ENCODE measurements around the gene MIEF2. TPM values are rescaled to one million over a fixed set of nuclear protein-coding genes. Genes with fewer than 3 reads are reported as not detected.
"Not testable (repeated sequence)": the region's sequence is repeated elsewhere in the genome, so short reads cannot be mapped to it uniquely, and the experiment has no call there.

The MIEF2 gene, protein sequence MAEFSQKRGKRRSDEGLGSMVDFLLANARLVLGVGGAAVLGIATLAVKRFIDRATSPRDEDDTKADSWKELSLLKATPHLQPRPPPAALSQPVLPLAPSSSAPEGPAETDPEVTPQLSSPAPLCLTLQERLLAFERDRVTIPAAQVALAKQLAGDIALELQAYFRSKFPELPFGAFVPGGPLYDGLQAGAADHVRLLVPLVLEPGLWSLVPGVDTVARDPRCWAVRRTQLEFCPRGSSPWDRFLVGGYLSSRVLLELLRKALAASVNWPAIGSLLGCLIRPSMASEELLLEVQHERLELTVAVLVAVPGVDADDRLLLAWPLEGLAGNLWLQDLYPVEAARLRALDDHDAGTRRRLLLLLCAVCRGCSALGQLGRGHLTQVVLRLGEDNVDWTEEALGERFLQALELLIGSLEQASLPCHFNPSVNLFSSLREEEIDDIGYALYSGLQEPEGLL
- polyA plus RNA-seq (ENCODE audit: low read depth in 6 of 6): 10 to 100 TPM in 3 of 6 donors, 1 to 10 TPM in 3; 3.2 to 13.8 (median 9.9) TPM

DNA sequence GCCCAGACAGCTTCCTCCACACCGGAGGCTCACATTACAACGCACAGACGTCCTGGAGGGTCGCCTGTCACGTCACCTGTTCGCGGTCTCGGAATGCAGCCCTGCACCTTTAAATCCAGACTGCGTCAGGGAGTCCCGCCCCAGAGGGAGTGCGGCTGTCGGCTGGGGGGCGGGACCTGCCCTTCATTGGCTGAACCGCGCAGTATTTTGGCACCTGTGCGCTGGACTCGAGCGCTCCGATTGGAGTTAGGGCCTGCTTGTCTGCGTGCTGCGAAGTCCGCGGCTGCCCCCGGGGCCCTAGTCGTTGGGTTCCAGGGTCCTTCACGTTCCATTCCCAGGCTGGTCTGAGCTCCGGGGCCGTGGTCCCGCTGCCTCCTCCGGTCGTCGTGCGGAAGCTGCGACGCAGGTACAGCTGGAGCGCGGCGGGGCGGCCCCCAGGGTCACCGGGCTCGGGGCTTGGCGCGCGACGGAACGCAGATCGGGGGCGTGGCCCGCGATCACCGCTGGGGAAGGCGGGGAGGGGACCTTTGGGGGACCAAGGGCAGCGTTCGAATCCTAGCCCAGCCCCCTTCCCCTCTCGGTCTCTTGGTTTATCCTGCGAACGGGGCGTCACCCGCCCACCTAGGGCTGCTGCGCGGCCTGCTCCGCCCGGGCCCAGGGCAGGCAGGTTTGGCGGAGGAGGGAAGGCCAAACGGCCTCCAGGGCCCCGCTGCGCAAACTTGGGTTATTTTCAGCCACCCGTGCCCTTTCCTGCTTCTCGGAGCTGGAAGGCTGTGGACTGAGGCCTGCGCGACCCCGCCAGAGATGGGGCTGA is at the start of gene MIEF2:
TSS of gene MIEF2 (plus strand) at position 331 of the 814 bp plus-strand sequence. CDS start 2,059 bp downstream, outside the sequence.
- Mint-ChIP-seq H3K9me3 (no peaks in the 10 kb centered on the region), H3K36me3 (no peaks in the 10 kb centered on the region), H3K27ac (peak within 1 kb of the TSS; percentile 30 to 91 (median 68)), H3K4me1 (peaks cover 31 to 46% (median 44%) of the 10 kb centered on the region in 3 donors), H3K27me3 (no peaks in the 10 kb centered on the region), H3K4me3 (peak within 1 kb of the TSS; percentile 75 to 93 (median 86))
- DNase-seq: peak; percentile 91
- ATAC-seq (ENCODE audit: low read depth in 2 of 2): peak; percentile 88

DNA sequence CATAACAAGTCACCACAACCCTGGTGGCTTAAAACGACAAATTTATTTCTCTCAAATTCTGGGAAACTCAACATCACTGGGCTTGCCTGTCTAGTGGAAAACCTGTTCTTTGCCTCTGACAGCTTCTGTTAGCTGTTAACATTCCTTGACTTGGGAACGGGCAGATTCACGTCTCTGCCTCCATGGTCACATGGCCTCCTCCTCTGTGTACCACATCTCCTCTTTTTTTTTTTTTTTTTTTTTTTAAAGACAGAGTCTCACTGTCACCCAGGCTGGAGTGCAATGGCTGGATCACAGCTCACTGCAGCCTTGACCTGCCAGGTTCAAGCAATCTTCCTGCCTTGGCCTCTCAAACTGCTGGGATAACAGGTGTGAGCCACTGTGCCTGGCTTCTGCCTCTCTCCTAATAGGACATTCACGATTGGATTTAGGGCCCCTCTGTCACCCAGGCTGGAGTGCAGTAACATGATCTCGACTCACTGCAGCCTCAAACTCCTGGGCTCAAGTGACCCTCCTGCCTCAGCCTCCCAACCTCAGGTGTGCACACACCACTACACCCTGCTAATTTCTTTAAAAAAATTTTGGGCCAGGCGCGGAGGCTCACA is 46.7 kb upstream of the MIEF2 start:
- Mint-ChIP-seq H3K27me3 (no peaks in the 10 kb centered on the region), H3K36me3 (peaks cover 6 to 8% of the 10 kb centered on the region in 2 donors), H3K4me1 (peaks cover 6 to 14% (median 8%) of the 10 kb centered on the region in 3 donors), H3K9me3 (no peaks in the 10 kb centered on the region), H3K27ac (peak overlapping the region in 2 of 6 donors; percentile 15 to 20), H3K4me3 (no peak overlapping the region)
- ATAC-seq (ENCODE audit: low read depth in 2 of 2): no peak
- DNase-seq: no peak

DNA sequence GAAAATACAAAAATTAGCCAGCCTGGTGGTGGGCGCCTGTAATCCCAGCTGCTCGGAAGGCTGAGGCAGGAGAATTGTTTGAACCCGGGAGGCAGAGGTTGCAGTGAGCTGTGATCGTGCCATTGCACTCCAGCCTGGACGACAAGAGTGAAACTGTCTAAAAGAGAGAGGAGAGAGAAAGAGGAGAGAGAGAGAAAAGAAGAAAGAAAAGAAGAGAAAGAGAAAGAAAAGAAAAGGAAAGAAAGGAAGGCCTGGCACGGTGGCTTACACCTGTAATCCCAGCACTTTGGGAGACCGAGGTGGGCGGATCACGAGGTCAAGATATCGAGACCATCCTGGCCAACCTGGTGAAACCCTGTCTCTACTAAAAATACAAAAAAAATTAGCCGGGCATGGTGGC is 43.6 kb upstream of the MIEF2 start:
- H3K9me3 Mint-ChIP-seq; H3K36me3 Mint-ChIP-seq; H3K4me3 Mint-ChIP-seq; H3K27ac Mint-ChIP-seq; ATAC-seq (ENCODE audit: low read depth in 2 of 2); H3K27me3 Mint-ChIP-seq; DNase-seq: not testable (repeated sequence)
- peaks cover 6 to 14% (median 8%) of the 10 kb centered on the region in 3 donors for H3K4me1 Mint-ChIP-seq

DNA sequence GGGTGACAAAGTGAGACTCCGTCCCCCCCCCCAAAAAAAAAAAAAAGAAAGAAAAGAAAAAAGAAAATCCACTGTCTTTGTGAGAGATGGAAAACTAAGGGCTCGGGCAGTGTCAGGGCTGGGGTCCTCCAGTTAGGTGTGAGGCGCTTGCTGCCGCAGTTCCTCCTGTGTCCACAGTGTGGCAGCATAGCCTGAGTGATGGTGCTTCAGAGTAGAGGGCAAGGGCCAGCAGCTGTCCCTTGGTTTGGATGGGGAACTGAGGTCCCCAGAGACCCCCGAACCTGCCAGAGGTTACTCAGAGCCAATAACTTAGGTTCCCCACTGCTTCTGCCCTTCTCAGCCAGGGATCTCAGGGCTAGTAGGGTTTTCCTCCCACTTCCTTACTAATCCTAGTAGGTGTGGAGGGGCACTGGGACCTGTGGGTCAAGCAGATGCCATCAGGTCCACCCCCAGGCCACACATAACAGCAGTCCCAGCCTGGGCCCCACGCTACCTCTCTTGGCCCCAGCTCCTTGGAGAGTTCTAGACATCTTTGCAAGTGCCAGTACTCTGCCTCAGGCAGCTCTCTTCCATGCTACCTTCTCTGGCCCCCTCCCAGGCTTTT is 42.9 kb upstream of the MIEF2 start:
- DNase-seq: peak; percentile 58
- Mint-ChIP-seq H3K27ac (peak overlapping the region in 1 of 6 donors; percentile 47), H3K27me3 (no peaks in the 10 kb centered on the region), H3K4me3 (no peak overlapping the region), H3K9me3 (no peaks in the 10 kb centered on the region), H3K4me1 (peaks cover 6 to 14% (median 8%) of the 10 kb centered on the region in 3 donors), H3K36me3 (no peaks in the 10 kb centered on the region)
- peak; percentile 84 to 95 for ATAC-seq (ENCODE audit: low read depth in 2 of 2)

DNA sequence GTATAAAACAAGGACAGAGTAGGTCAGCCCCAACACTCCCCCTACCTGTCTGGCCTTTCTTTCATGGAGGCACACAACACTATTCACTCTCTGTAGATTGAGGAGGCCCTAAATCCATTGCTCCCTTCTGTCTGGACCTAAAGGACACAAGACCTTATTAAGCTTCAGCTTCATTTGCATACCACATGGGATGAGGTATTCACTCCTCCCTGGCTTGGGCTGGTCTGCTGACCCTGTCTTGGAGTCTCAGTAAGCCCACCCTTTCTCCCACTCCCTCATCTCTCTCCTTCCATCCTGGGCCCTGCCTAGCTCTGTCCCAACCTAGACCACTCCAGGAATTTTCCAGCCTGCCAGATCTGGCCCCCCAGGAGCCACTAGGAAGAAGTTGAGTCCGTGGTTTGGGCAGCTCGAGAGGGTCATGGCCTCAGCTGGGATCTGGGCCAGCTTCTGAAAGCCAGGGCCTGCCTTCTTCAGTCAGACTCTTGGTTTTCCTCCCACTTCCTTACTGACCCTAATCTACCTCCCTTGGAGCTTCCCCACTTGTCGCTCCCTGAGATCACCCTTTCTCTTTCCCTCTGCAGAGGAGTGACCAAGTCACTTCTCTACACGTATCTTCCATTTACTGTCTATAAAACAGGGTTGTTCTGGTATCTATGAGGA is 41.6 kb upstream of the MIEF2 start:
- Mint-ChIP-seq H3K4me1 (peaks cover 6 to 14% (median 8%) of the 10 kb centered on the region in 3 donors), H3K27ac (peak overlapping the region in 1 of 6 donors; percentile 69)
- ATAC-seq (ENCODE audit: low read depth in 2 of 2): no peak

DNA sequence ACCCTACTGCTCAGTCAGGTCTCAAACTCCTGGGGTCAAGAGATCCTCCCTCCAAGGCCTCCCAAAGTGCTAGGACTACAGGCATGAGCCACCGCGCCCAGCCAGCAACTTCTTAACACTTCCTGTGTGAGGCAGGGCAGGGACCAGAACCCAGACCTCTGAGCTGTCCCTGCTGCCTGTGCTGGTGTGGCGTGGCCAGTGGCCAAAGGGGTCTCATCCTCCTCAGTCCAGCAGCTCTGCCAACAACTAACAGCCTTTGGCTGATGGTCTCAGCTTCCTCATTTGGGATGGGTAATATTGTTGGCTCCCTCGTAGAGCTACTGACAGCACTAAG is 36.4 kb upstream of the MIEF2 start:
- DNase-seq (no peak), ATAC-seq (ENCODE audit: low read depth in 2 of 2) (no peak)
- H3K27me3 Mint-ChIP-seq: no peaks in the 10 kb centered on the region
- H3K9me3 Mint-ChIP-seq: peaks cover 0 to 2% (median 0%) of the 10 kb centered on the region in 7 donors
- peak overlapping the region in 1 of 8 donors; percentile 21 for H3K4me3 Mint-ChIP-seq
- peaks cover 12 to 30% (median 22%) of the 10 kb centered on the region in 3 donors for H3K4me1 Mint-ChIP-seq
- H3K36me3 Mint-ChIP-seq: no peaks in the 10 kb centered on the region
- no peak overlapping the region for H3K27ac Mint-ChIP-seq

More for the DNA sequence above, 41.6 kb upstream of the MIEF2 start:
- Mint-ChIP-seq H3K27me3 (no peaks in the 10 kb centered on the region), H3K36me3 (no peaks in the 10 kb centered on the region), H3K4me3 (no peak overlapping the region), H3K9me3 (no peaks in the 10 kb centered on the region)
- DNase-seq: no peak

DNA sequence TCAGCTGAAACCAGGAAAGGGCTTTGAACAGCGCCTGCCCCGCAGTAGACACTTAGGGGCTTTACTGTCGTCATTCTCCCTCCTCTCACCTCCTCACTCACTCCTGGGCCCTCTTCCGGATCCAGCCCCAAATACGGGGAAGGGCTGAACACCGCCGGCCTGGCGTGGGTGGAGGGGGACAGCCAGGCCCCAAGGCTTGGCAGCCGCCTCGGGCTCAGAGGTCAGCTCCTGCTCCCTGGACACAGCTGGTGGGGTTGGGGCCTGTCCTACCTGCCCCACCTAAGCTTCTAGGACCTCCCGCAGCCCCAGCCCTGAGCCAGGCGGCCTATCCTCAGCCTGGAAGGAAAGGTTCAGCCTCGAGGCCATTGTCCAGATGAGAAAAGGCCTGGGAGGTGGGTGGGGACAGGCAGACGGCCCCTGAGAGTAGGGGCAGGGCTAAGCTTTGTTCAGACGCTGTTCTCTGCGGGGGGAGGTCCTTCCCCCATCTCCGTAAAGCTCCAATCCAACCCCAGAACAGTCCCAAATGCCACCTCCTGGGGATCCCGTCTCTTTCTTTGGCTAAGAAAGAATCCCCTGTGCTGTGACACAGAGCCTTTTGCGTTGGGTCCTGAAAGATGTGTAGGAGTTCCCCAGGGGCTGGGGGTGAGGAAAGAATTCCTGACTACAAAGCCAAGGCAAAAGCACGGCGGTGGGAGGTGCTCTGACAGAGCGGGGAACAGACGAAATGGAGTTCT is 35.9 kb upstream of the MIEF2 start:
- Mint-ChIP-seq H3K4me1 (peaks cover 12 to 30% (median 22%) of the 10 kb centered on the region in 3 donors), H3K36me3 (no peaks in the 10 kb centered on the region), H3K4me3 (peak overlapping the region; percentile 36 to 81 (median 64)), H3K9me3 (peaks cover 0 to 2% (median 0%) of the 10 kb centered on the region in 7 donors), H3K27ac (no peak overlapping the region), H3K27me3 (no peaks in the 10 kb centered on the region)
- ATAC-seq (ENCODE audit: low read depth in 2 of 2) (no peak), DNase-seq (no peak)

DNA sequence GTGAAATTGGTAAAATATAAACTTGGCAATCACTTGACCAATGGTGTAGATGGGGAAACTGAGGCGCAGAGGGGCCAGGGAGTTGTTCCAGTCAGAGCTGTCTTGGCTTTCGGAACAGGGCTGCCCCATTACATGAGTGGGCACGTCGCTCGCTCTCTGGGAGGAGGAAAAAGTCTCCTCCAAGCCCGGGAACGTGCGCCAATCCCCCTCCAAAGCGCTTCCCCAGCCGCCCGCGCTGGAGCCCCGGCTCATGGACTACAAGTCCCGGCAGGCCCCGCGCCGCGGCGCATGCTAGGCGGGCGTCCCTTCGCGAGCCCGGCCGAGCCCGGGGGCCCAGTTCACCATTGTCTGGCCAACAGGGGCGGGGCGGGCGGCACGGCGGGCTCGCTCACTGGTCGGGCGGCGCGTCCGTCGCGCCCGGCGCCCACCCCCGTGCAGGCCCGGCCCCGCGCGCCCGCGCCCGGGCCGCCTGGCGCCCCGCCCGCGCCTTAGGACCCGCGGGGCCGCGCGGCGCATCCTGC is 35.3 kb upstream of the MIEF2 start, which contains the start of gene LLGL1:
TSS of gene LLGL1 (plus strand) at position 515 of the 521 bp plus-strand sequence. CDS start 48 bp downstream, outside the sequence.
- ATAC-seq (ENCODE audit: low read depth in 2 of 2): peak; percentile 90 to 92
- H3K4me3 Mint-ChIP-seq: peak within 1 kb of the TSS; percentile 81 to 95 (median 92)
- peak; percentile 95 for DNase-seq
- peak within 1 kb of the TSS; percentile 40 to 89 (median 76) for H3K27ac Mint-ChIP-seq
- no peaks in the 10 kb centered on the region for H3K36me3 Mint-ChIP-seq
- H3K4me1 Mint-ChIP-seq: peaks cover 12 to 30% (median 22%) of the 10 kb centered on the region in 3 donors
- peaks cover 0 to 2% (median 0%) of the 10 kb centered on the region in 7 donors for H3K9me3 Mint-ChIP-seq
- no peaks in the 10 kb centered on the region for H3K27me3 Mint-ChIP-seq

DNA sequence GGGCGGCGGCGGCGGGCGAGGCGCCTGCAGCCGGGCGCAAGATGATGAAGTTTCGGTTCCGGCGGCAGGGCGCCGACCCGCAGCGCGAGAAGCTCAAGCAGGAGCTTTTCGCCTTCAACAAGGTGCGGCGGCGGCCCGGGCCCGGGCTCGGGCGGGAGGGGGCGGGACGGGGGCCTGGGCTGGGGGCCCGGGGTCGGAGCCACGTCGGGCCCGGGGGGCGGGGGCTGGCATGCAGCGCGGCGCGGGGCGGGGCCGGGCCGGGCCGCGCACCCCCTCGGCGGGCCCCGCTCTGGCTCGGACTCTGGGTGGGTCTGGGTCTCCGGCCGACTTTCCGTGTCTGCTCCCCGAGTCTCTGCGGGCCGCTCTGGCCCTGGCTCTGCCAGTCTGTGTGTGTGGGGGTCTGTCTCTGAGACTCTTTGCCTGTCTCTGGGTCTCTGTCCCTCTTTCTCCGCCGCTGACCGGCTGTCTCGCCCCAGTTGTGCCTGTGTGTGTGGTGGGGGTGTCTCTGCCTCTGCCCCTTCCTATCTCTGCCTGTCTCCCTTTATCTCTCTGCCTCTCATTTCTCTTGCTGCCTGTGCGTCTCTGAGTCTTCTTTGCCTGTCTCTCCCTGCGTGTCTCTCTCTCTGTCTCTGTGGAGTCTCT is 34.7 kb upstream of the MIEF2 start:
- Mint-ChIP-seq H3K9me3 (peaks cover 0 to 2% (median 0%) of the 10 kb centered on the region in 7 donors), H3K27me3 (no peaks in the 10 kb centered on the region), H3K36me3 (no peaks in the 10 kb centered on the region), H3K4me1 (peaks cover 12 to 30% (median 22%) of the 10 kb centered on the region in 3 donors), H3K27ac (peak overlapping the region; percentile 40 to 89 (median 76)), H3K4me3 (peak overlapping the region; percentile 81 to 95 (median 92))
- ATAC-seq (ENCODE audit: low read depth in 2 of 2): no peak
- DNase-seq: no peak

DNA sequence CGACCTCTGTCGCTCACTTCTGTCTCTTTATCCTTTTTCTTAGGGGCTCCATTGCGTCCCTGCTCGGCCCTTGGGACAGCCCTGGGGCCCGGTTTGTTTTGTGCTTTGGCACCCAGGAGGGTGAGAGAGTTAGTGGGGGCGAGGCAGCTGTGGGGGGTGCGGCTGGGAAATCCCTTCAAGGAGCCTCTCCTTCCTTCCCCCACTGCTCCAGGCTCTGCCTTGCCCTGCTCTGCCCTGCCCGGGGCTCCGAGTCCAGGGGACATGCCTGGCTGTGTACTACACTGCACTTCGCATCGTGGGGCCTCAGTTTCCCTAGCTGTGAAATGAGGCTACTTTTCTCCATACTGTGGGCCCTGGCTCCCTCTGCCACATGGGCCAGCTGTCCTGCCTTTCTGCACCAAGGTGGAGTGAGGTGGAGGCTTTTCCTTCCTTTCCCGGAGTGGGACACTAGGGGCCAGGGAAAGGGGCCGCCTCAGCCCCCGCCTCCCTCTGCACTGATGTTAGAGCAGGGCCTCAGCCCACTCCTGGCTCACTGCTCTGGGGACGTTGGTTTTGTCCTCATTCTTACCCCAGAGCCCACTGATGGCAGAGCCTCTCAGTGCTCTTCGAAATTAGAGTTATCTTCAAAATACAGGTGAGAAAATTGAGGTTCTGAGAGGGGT is 34.0 kb upstream of the MIEF2 start:
- Mint-ChIP-seq H3K27ac (peak overlapping the region; percentile 40 to 89 (median 76)), H3K4me3 (peak overlapping the region; percentile 81 to 95 (median 92)), H3K27me3 (no peaks in the 10 kb centered on the region), H3K9me3 (peaks cover 0 to 2% (median 0%) of the 10 kb centered on the region in 7 donors), H3K4me1 (peaks cover 12 to 30% (median 22%) of the 10 kb centered on the region in 3 donors), H3K36me3 (no peaks in the 10 kb centered on the region)
- DNase-seq: peak; percentile 11
- no peak for ATAC-seq (ENCODE audit: low read depth in 2 of 2)

DNA sequence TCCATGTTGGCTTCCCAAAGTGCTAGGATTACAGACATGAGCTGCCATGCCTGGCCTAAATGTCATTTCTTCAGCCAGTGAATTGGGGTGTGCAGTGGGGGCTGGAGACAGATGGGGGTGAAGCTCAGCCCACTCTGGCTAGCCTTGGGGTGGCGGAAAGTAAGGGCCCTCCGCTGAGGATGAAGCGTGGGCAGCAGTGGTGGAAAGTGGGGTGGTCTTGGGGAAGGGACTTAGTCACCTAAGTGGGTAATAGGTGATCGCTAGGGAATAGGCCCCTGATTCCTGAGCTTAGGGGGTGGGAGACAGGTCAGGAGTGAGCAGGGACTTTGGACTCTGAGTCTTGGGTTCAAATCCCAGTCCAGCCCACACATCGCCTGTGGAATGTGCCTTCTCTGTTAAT is 32.8 kb upstream of the MIEF2 start:
- Mint-ChIP-seq H3K27me3 (no peaks in the 10 kb centered on the region), H3K27ac (peak overlapping the region in 3 of 6 donors; percentile 21 to 74 (median 33)), H3K36me3 (no peaks in the 10 kb centered on the region), H3K9me3 (peaks cover 0 to 2% (median 0%) of the 10 kb centered on the region in 7 donors), H3K4me1 (peaks cover 12 to 30% (median 22%) of the 10 kb centered on the region in 3 donors), H3K4me3 (peak overlapping the region in 6 of 8 donors; percentile 6 to 66 (median 48))
- ATAC-seq (ENCODE audit: low read depth in 2 of 2) (no peak), DNase-seq (no peak)

Measured in naive B cell (primary cell).